ENCODE measurements around the gene ABAT.

DNA sequence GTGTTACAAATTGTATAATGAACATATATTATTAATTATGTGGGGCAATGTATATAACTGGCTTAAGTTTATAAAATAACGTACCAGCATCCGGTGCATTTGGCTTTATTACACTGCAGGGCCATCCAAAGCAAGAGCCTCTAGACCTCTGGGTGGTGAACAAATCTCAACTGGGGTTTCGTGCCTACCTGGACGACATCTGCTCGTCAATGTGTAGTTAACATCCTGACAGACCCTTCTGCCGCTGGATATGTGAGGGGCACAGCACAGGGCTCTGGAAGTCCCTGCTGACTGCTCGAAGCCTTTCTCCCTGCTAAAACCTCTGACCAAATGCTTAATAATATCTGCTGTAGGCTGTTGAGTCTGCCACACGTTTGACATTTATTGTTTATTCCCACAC lies 120.7 kb downstream of the ABAT start:
- TF ChIP-seq, protein P1, sequence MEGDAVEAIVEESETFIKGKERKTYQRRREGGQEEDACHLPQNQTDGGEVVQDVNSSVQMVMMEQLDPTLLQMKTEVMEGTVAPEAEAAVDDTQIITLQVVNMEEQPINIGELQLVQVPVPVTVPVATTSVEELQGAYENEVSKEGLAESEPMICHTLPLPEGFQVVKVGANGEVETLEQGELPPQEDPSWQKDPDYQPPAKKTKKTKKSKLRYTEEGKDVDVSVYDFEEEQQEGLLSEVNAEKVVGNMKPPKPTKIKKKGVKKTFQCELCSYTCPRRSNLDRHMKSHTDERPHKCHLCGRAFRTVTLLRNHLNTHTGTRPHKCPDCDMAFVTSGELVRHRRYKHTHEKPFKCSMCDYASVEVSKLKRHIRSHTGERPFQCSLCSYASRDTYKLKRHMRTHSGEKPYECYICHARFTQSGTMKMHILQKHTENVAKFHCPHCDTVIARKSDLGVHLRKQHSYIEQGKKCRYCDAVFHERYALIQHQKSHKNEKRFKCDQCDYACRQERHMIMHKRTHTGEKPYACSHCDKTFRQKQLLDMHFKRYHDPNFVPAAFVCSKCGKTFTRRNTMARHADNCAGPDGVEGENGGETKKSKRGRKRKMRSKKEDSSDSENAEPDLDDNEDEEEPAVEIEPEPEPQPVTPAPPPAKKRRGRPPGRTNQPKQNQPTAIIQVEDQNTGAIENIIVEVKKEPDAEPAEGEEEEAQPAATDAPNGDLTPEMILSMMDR (IDR thresholded peaks at IDR 0.05) = no peak
- TF ChIP-seq ZFX (IDR thresholded peaks at IDR 0.05; ENCODE audit: borderline replicate concordance) = no peak
